Stomach (tissue), 19 donors: Measurements from ENCODE around the gene WDR44. TPM values are rescaled to one million over a fixed set of nuclear protein-coding genes. Genes with fewer than 3 reads are reported as not detected.
"Not testable (repeated sequence)": the region's sequence is repeated elsewhere in the genome, so short reads cannot be mapped to it uniquely, and the experiment has no call there.

Experiments used
- DNase-seq, 2 donors: peaks; one replicate each; pipeline versions ENCODE4 v3.0.0 to v3.0.0-alpha.2; 2013 to 2019
- H3K27ac ChIP-seq, 5 donors: fragments of 200-600 bp in 4 of 5; sonication (generic) in 4 of 5; one replicate each; pipeline ENCODE4 v1.5.1; 2013 to 2019; ENCODE audit warnings: mild to moderate bottlenecking in 1 of 5, moderate library complexity in 1 of 5
- H3K27me3 ChIP-seq, 3 donors: fragments of 200-600 bp; sonication (generic); one replicate each; pipeline ENCODE4 v1.5.1; 2017 to 2019; ENCODE audit warnings: mixed run types in 1 of 3
- H3K36me3 ChIP-seq, 4 donors: fragments of 200-600 bp; sonication (generic); 1 replicate in 3 of 4; 2 replicates in 1 of 4; pipeline ENCODE4 v1.5.1; 2016 to 2019
- H3K4me1 ChIP-seq, 4 donors: fragments of 200-600 bp; sonication (generic); one replicate each; pipeline ENCODE4 v1.5.1; 2016 to 2019
- H3K4me3 ChIP-seq, 4 donors: fragments of 200-600 bp; sonication (generic) in 3 of 4; one replicate each; pipeline ENCODE4 v1.5.1; 2016 to 2019; ENCODE audit warnings: mild to moderate bottlenecking in 1 of 4
- H3K9me3 ChIP-seq, 4 donors: fragments of 200-600 bp; sonication (generic); one replicate each; pipeline ENCODE4 v1.5.1; 2016 to 2019
- EP300 ChIP-seq: sonication (generic); formaldehyde crosslinking; IDR thresholded peaks from one replicate; pipeline ENCODE4 v1.6.1; 2017; ENCODE audit warnings: antibody characterized with exemption
- POLR2A ChIP-seq, 4 donors: fragments of 450-650 bp; IDR thresholded peaks; one replicate each; pipeline ENCODE4 v1.6.1; 2016; ENCODE audit warnings: antibody characterized with exemption in 4 of 4, control low read depth in 2 of 4, mild to moderate bottlenecking in 1 of 4, moderate library complexity in 1 of 4
- POLR2AphosphoS5 ChIP-seq, 3 donors: sonication (generic); formaldehyde crosslinking; IDR thresholded peaks; one replicate each; pipeline ENCODE4 v1.6.1; 2016; ENCODE audit warnings: antibody characterized with exemption in 3 of 3
- WGBS, 5 donors: extraction: QIAGEN DNeasy Blood & Tissue Kit in 3 of 5; methylation state at CpG; one replicate each; pipeline versions ENCODE4 v1.1.5 to v1.1.7; 2013 to 2018; 5-methylcytosine and 5-hydroxymethylcytosine counted together
- intact Hi-C: fragments of 100-400 bp; cut with DNase I; formaldehyde crosslinking; loops from one replicate; pipeline ENCODE4 v1.15.1; 2023; ENCODE audit warnings: low total_unique reads
- long read RNA-seq, 10 donors: transcript quantifications; one replicate each; lab custom pipeline, GENCODE V29; 2026
- polyA plus RNA-seq, 3 donors: library from polyadenylated mRNA; stranded (reverse); fragments of 200-250 nt; gene quantifications; one replicate each; pipeline ENCODE4 v1.2.3, GENCODE V29; 2013
- total RNA-seq, 5 donors: library from RNA; depleted of rRNA; stranded (reverse); fragments of >200 nt; gene quantifications; one replicate each; pipeline versions ENCODE4 v1.1.0 to v1.2.3, GENCODE V29; 2014 to 2016
- TF ChIP-seq, protein P1 (sequence below), 7 experiments: fragments of 450-650 bp in 4 of 7; fragments of 200-600 bp in 3 of 7; sonication (generic) in 3 of 7; IDR thresholded peaks; one replicate each; pipeline ENCODE4 v1.5.1; 2016 to 2019; ENCODE audit warnings: antibody characterized with exemption in 7 of 7, control low read depth in 2 of 7, mild to moderate bottlenecking in 1 of 7
- donor health status: healthy with polysubstance abuse.
- donor health status: Bipolar disorder and iron deficiency.
- donor health status: healthy.

WDR44 gene, protein sequence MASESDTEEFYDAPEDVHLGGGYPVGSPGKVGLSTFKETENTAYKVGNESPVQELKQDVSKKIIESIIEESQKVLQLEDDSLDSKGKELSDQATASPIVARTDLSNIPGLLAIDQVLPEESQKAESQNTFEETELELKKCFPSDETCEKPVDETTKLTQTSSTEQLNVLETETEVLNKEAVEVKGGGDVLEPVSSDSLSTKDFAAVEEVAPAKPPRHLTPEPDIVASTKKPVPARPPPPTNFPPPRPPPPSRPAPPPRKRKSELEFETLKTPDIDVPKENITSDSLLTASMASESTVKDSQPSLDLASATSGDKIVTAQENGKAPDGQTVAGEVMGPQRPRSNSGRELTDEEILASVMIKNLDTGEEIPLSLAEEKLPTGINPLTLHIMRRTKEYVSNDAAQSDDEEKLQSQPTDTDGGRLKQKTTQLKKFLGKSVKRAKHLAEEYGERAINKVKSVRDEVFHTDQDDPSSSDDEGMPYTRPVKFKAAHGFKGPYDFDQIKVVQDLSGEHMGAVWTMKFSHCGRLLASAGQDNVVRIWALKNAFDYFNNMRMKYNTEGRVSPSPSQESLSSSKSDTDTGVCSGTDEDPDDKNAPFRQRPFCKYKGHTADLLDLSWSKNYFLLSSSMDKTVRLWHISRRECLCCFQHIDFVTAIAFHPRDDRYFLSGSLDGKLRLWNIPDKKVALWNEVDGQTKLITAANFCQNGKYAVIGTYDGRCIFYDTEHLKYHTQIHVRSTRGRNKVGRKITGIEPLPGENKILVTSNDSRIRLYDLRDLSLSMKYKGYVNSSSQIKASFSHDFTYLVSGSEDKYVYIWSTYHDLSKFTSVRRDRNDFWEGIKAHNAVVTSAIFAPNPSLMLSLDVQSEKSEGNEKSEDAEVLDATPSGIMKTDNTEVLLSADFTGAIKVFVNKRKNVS
- total RNA-seq (10 to 100 TPM in 4 of 5 donors, 1 to 10 TPM in 1; 4.1 to 40.1 (median 22.2) TPM), polyA plus RNA-seq (1 to 10 TPM; 4.1 to 6.1 (median 4.4) TPM)
- long read RNA-seq, donor 1 = 0 reads
- long read RNA-seq, donor 2, full-length matches to known transcripts = 2 of 2 reads
- long read RNA-seq, donor 2, partial matches to known transcripts = 0 of 2 reads
- long read RNA-seq, donor 2, other reads (novel, unspliced or antisense) = 0 of 2 reads
- long read RNA-seq, donor 3 = 0 reads
- long read RNA-seq, donor 4 = 0 reads
- long read RNA-seq, donor 5, full-length matches to known transcripts = 1 of 1 reads
- long read RNA-seq, donor 5, partial matches to known transcripts = 0 of 1 reads
- long read RNA-seq, donor 5, other reads (novel, unspliced or antisense) = 0 of 1 reads
- long read RNA-seq, donor 6, full-length matches to known transcripts = 4 of 4 reads
- long read RNA-seq, donor 6, partial matches to known transcripts = 0 of 4 reads
- long read RNA-seq, donor 6, other reads (novel, unspliced or antisense) = 0 of 4 reads
- long read RNA-seq, donor 7, full-length matches to known transcripts = 3 of 3 reads
- long read RNA-seq, donor 7, partial matches to known transcripts = 0 of 3 reads
- long read RNA-seq, donor 7, other reads (novel, unspliced or antisense) = 0 of 3 reads
- long read RNA-seq, donor 8, full-length matches to known transcripts = 2 of 2 reads
- long read RNA-seq, donor 8, partial matches to known transcripts = 0 of 2 reads
- long read RNA-seq, donor 8, other reads (novel, unspliced or antisense) = 0 of 2 reads
- long read RNA-seq, donor 9 = 0 reads
- long read RNA-seq, donor 10 = 0 reads

GRCh38 chrX:118345464-118346257 is at the start of gene WDR44:
WDR44 (plus strand) TSS chrX:118346106; CDS start chrX:118346504, 398 bp downstream.
- intact Hi-C loops = no loop called here
- Histone ChIP-seq H3K4me1 (peaks cover 0 to 30% (median 12%) of the 10 kb centered on the region in 4 donors), H3K4me3 (peak within 1 kb of the TSS; percentile 56 to 78 (median 71)), H3K27ac (peak within 1 kb of the TSS; percentile 92 to 96 (median 93)), H3K36me3 (no peaks in the 10 kb centered on the region), H3K9me3 (no peaks in the 10 kb centered on the region), H3K27me3 (no peaks in the 10 kb centered on the region)
- TF ChIP-seq POLR2A (IDR thresholded peaks at IDR 0.05) (peak in 1 of 4 donors; percentile 23), POLR2AphosphoS5 (IDR thresholded peaks at IDR 0.05) (peak; percentile 26 to 91 (median 90)), EP300 (no peak)
- DNase-seq = peak; percentile 94 to 98
- WGBS, 5 donors = 0 to 48% (median 6%) methylated on average over 7 to 60 of the region's 60 CpGs

GRCh38 chrX:118305827-118306226 is 40.1 kb upstream of the WDR44 start:
- H3K36me3 ChIP-seq, DNase-seq, H3K27me3 ChIP-seq, H3K27ac ChIP-seq, H3K4me1 ChIP-seq, intact Hi-C loops, H3K4me3 ChIP-seq: not testable (repeated sequence)
- H3K9me3 ChIP-seq = peaks cover 0 to 39% (median 20%) of the 10 kb centered on the region in 4 donors
- 77 to 95% (median 88%) methylated on average over 2 of the region's 2 CpGs for WGBS, 5 donors

DNA sequence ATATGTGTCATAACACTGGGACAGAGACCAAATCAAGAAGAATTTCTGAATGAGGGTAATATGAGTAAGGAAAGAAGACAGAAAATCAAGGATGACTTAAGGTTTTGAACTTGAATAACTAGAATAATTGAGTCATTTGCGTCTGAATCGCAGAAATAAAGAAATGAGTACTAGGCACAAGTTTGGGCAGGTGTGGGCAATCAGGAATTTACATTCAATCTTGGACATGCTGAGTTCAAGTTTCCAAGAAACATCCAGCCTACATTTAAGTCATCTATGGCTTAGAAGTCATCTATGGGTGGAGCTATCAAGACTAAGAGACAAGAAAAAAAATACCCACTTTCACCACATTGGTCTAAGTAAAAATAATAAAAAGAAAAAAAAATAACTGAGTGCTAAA is 30.4 kb upstream of the WDR44 start:
- intact Hi-C loops = no loop called here
- no peak for DNase-seq
- H3K36me3 ChIP-seq = no peaks in the 10 kb centered on the region
- no peak overlapping the region for H3K27ac ChIP-seq
- WGBS, 5 donors = 61 to 98% (median 77%) methylated on average over 2 of the region's 2 CpGs
- TF ChIP-seq, protein P1, sequence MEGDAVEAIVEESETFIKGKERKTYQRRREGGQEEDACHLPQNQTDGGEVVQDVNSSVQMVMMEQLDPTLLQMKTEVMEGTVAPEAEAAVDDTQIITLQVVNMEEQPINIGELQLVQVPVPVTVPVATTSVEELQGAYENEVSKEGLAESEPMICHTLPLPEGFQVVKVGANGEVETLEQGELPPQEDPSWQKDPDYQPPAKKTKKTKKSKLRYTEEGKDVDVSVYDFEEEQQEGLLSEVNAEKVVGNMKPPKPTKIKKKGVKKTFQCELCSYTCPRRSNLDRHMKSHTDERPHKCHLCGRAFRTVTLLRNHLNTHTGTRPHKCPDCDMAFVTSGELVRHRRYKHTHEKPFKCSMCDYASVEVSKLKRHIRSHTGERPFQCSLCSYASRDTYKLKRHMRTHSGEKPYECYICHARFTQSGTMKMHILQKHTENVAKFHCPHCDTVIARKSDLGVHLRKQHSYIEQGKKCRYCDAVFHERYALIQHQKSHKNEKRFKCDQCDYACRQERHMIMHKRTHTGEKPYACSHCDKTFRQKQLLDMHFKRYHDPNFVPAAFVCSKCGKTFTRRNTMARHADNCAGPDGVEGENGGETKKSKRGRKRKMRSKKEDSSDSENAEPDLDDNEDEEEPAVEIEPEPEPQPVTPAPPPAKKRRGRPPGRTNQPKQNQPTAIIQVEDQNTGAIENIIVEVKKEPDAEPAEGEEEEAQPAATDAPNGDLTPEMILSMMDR (IDR thresholded peaks at IDR 0.05) = no peak
- TF ChIP-seq EP300 (no peak), POLR2AphosphoS5 (IDR thresholded peaks at IDR 0.05) (no peak), POLR2A (IDR thresholded peaks at IDR 0.05) (no peak)
- no peaks in the 10 kb centered on the region for H3K4me1 ChIP-seq
- no peak overlapping the region for H3K4me3 ChIP-seq
- H3K27me3 ChIP-seq = no peaks in the 10 kb centered on the region
- no peaks in the 10 kb centered on the region for H3K9me3 ChIP-seq

- 68 to 93% (median 79%) methylated on average over 3 to 4 of the region's 4 CpGs for WGBS, 5 donors
- Histone ChIP-seq H3K4me1 (no peaks in the 10 kb centered on the region), H3K9me3 (no peaks in the 10 kb centered on the region), H3K27me3 (no peaks in the 10 kb centered on the region), H3K4me3 (no peak overlapping the region), H3K36me3 (no peaks in the 10 kb centered on the region), H3K27ac (no peak overlapping the region)
- TF ChIP-seq POLR2A (IDR thresholded peaks at IDR 0.05) = no peak
- TF ChIP-seq POLR2AphosphoS5 (IDR thresholded peaks at IDR 0.05) = no peak
- no peak for TF ChIP-seq EP300
- TF ChIP-seq, protein P1 (IDR thresholded peaks at IDR 0.05) = no peak
- intact Hi-C loops = no loop called here
- no peak for DNase-seq
Observed at GRCh38 chrX:118324588-118324987, 21.3 kb upstream of the WDR44 start.
